Aorta (tissue), 5 donors: ENCODE data around the gene CCBE1. TPM values are rescaled to one million over a fixed set of nuclear protein-coding genes. Genes with fewer than 3 reads are reported as not detected.

Experiments used
- ATAC-seq: fragments of 200-7000 bp; cut with Tn5 transposase; one replicate; pipeline ENCODE4 v1.9.1; 2022; ENCODE audit warnings: moderate library complexity; ENCODE audit not compliant: low FRiP score
- DNase-seq, 2 donors: peaks; one replicate each; pipeline ENCODE4 v3.0.0-alpha.2; 2020
- H3K27ac ChIP-seq, 2 donors: one replicate each; pipeline ENCODE4 v1.5.1; 2013; ENCODE audit warnings: low read length in 2 of 2, mild to moderate bottlenecking in 2 of 2, moderate library complexity in 2 of 2, control low read depth in 1 of 2, inconsistent platforms in 1 of 2, low read depth in 1 of 2
- H3K27me3 ChIP-seq, 2 donors: one replicate each; pipeline ENCODE4 v1.6.1; 2013; ENCODE audit warnings: control low read depth in 1 of 2, low read length in 1 of 2, mild to moderate bottlenecking in 1 of 2, moderate library complexity in 1 of 2; ENCODE audit not compliant: insufficient read depth in 2 of 2, control insufficient read depth in 1 of 2
- H3K36me3 ChIP-seq, 2 donors: one replicate each; pipeline ENCODE4 v1.6.1; 2013; ENCODE audit warnings: control low read depth in 1 of 2, low read length in 1 of 2, mild to moderate bottlenecking in 1 of 2; ENCODE audit not compliant: insufficient read depth in 2 of 2, control insufficient read depth in 1 of 2
- H3K4me1 ChIP-seq, 2 donors: one replicate each; pipeline ENCODE4 v1.6.1; 2013; ENCODE audit warnings: low read length in 2 of 2, control low read depth in 1 of 2, mild to moderate bottlenecking in 1 of 2, moderate library complexity in 1 of 2; ENCODE audit not compliant: insufficient read depth in 2 of 2, control insufficient read depth in 1 of 2
- H3K4me3 ChIP-seq, 2 donors: one replicate each; pipeline ENCODE4 v1.5.1; 2013; ENCODE audit warnings: low read length in 2 of 2, control low read depth in 1 of 2, mild to moderate bottlenecking in 1 of 2
- H3K9me3 ChIP-seq: one replicate; pipeline ENCODE4 v1.6.1; 2013; ENCODE audit warnings: mild to moderate bottlenecking, low read length; ENCODE audit not compliant: control insufficient read depth
- WGBS, 2 donors: extraction: QIAGEN DNeasy Blood & Tissue Kit; methylation state at CpG; one replicate each; pipeline ENCODE4 v1.1.7; 2013; 5-methylcytosine and 5-hydroxymethylcytosine counted together
- intact Hi-C, 2 donors: fragments of 100-400 bp; cut with DNase I; formaldehyde crosslinking; loops; one replicate each; pipeline versions ENCODE4 v1.14.2 to v1.15.0; 2022
- polyA plus RNA-seq, 2 donors: library from polyadenylated mRNA; stranded (reverse); fragments of 200-250 nt; gene quantifications; one replicate each; pipeline ENCODE4 v1.2.3, GENCODE V29; 2013
- total RNA-seq, 2 donors: library from RNA; stranded (reverse); fragmentation: NEBNext Ultra II Directional; extraction: Animal tissue kit (Norgen Biotek cat#: 25700); gene quantifications; one replicate each; pipeline ENCODE4 v1.2.1, GENCODE V29; 2021
- donor health status: healthy with polysubstance abuse.
- donor health status: Bipolar disorder and iron deficiency.
- donor health status: DM: no; HTN: no; CAD: no.
- donor health status: DM: no; HTN: no; CAD: no.
- donor health status: DM: yes; HTN: yes; CAD: no.

CCBE1 gene
- total and polyA plus RNA-seq, 4 donors, result 0.36 to 0.61 TPM; not detected in 2

GRCh38 chr18:59607471-59607870, 89.8 kb downstream of the CCBE1 start:
- H3K27me3 ChIP-seq, result no peaks in the 10 kb centered on the region
- no peaks in the 10 kb centered on the region for H3K36me3 ChIP-seq
- H3K4me1 ChIP-seq, result no peaks in the 10 kb centered on the region
- no peaks in the 10 kb centered on the region for H3K9me3 ChIP-seq
- no peak overlapping the region for H3K4me3 ChIP-seq
- WGBS, 2 donors, result 92% methylated on average over 7 of the region's 7 CpGs
- ATAC-seq (no peak), DNase-seq (no peak)
- no peak overlapping the region for H3K27ac ChIP-seq
- intact Hi-C loops, result no loop called here

GRCh38 chr18:59607078-59607379, 90.2 kb downstream of the CCBE1 start:
- no peaks in the 10 kb centered on the region for H3K4me1 ChIP-seq
- H3K4me3 ChIP-seq, result no peak overlapping the region
- ATAC-seq (no peak), DNase-seq (no peak)
- H3K9me3 ChIP-seq, result no peaks in the 10 kb centered on the region
- H3K27me3 ChIP-seq, result no peaks in the 10 kb centered on the region
- WGBS, 2 donors, result 37 to 53% methylated on average over 1 of the region's 1 CpG
- no peak overlapping the region for H3K27ac ChIP-seq
- intact Hi-C loops, result no loop called here
- H3K36me3 ChIP-seq, result no peaks in the 10 kb centered on the region

- H3K9me3 ChIP-seq, result no peaks in the 10 kb centered on the region
- ATAC-seq (no peak), DNase-seq (no peak)
- no peak overlapping the region for H3K4me3 ChIP-seq
- 55 to 61% methylated on average over 13 of the region's 13 CpGs for WGBS, 2 donors
- H3K27ac ChIP-seq, result no peak overlapping the region
- intact Hi-C loops, result no loop called here
- H3K27me3 ChIP-seq, result no peaks in the 10 kb centered on the region
- no peaks in the 10 kb centered on the region for H3K36me3 ChIP-seq
- H3K4me1 ChIP-seq, result no peaks in the 10 kb centered on the region
Measured at GRCh38 chr18:59606193-59607077, 90.8 kb downstream of the CCBE1 start.

GRCh38 chr18:59605633-59606192, 91.5 kb downstream of the CCBE1 start:
- 68 to 78% methylated on average over 13 of the region's 13 CpGs for WGBS, 2 donors
- Histone ChIP-seq H3K9me3 (no peaks in the 10 kb centered on the region), H3K36me3 (no peaks in the 10 kb centered on the region), H3K27ac (no peak overlapping the region), H3K4me3 (no peak overlapping the region), H3K4me1 (no peaks in the 10 kb centered on the region), H3K27me3 (no peaks in the 10 kb centered on the region)
- intact Hi-C loops, result no loop called here
- ATAC-seq (no peak), DNase-seq (no peak)

GRCh38 chr18:59604877-59605276, 92.3 kb downstream of the CCBE1 start:
- H3K36me3 ChIP-seq, result no peaks in the 10 kb centered on the region
- ATAC-seq (no peak), DNase-seq (no peak)
- no peaks in the 10 kb centered on the region for H3K9me3 ChIP-seq
- H3K27me3 ChIP-seq, result no peaks in the 10 kb centered on the region
- H3K4me3 ChIP-seq, result no peak overlapping the region
- no peaks in the 10 kb centered on the region for H3K4me1 ChIP-seq
- WGBS, 2 donors, result 93 to 96% methylated on average over 3 of the region's 3 CpGs
- intact Hi-C loops, result no loop called here
- H3K27ac ChIP-seq, result no peak overlapping the region

GRCh38 chr18:59597049-59597448, 100.2 kb downstream of the CCBE1 start:
- H3K4me1 ChIP-seq, result no peaks in the 10 kb centered on the region
- no peaks in the 10 kb centered on the region for H3K36me3 ChIP-seq
- intact Hi-C loops, result no loop called here
- ATAC-seq (no peak), DNase-seq (no peak)
- peaks cover 4% of the 10 kb centered on the region for H3K9me3 ChIP-seq
- peaks cover 0 to 2% of the 10 kb centered on the region in 2 donors for H3K27me3 ChIP-seq
- H3K4me3 ChIP-seq, result no peak overlapping the region
- H3K27ac ChIP-seq, result no peak overlapping the region
- WGBS, 2 donors, result 81% methylated on average over 3 of the region's 3 CpGs

- no peak overlapping the region for H3K4me3 ChIP-seq
- no peak for ATAC-seq
- intact Hi-C loops, result no loop called here
- H3K36me3 ChIP-seq, result no peaks in the 10 kb centered on the region
- no peak overlapping the region for H3K27ac ChIP-seq
- no peaks in the 10 kb centered on the region for H3K27me3 ChIP-seq
- H3K4me1 ChIP-seq, result no peaks in the 10 kb centered on the region
- H3K9me3 ChIP-seq, result peaks cover 2% of the 10 kb centered on the region
- no peak for DNase-seq
Measured at GRCh38 chr18:59593291-59593717, 103.9 kb downstream of the CCBE1 start.

- ATAC-seq (no peak), DNase-seq (no peak)
- no peaks in the 10 kb centered on the region for H3K9me3 ChIP-seq
- no peaks in the 10 kb centered on the region for H3K27me3 ChIP-seq
- H3K4me1 ChIP-seq, result no peaks in the 10 kb centered on the region
- WGBS, 2 donors, result 96 to 99% methylated on average over 3 of the region's 3 CpGs
- H3K4me3 ChIP-seq, result no peak overlapping the region
- no peak overlapping the region for H3K27ac ChIP-seq
- H3K36me3 ChIP-seq, result no peaks in the 10 kb centered on the region
- intact Hi-C loops, result no loop called here
Measured at GRCh38 chr18:59592624-59593023, 104.6 kb downstream of the CCBE1 start.

- ATAC-seq (no peak), DNase-seq (no peak)
- H3K9me3 ChIP-seq, result peaks cover 3% of the 10 kb centered on the region
- no peaks in the 10 kb centered on the region for H3K36me3 ChIP-seq
- no peak overlapping the region for H3K27ac ChIP-seq
- H3K4me3 ChIP-seq, result no peak overlapping the region
- H3K27me3 ChIP-seq, result no peaks in the 10 kb centered on the region
- WGBS, 2 donors, result 32 to 38% methylated on average over 1 of the region's 1 CpG
- intact Hi-C loops, result no loop called here
- no peaks in the 10 kb centered on the region for H3K4me1 ChIP-seq
Measured at GRCh38 chr18:59582395-59582794, 114.8 kb downstream of the CCBE1 start.
